ENCODE data around the gene ELF1.

DNA sequence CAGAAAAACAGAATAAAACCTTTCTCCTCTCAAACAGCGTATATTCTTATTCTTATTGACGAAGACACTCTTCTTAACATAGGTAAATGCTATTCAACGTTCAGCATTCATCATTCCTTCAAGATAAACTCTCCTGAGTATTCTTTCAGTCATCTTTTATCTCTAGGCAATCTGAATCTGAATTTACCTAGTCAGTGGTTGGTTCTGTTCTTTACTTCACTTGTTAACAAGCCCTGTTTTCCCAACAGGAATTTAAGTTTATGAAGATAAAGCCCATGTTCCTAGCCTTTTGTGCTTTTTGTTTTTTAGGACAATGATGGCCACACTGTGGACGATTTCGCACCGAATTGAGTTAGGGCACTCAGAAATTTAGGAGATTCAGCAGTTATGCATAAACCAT, 3.2 kb downstream of the ELF1 start:
- TF ChIP-seq, protein P1, sequence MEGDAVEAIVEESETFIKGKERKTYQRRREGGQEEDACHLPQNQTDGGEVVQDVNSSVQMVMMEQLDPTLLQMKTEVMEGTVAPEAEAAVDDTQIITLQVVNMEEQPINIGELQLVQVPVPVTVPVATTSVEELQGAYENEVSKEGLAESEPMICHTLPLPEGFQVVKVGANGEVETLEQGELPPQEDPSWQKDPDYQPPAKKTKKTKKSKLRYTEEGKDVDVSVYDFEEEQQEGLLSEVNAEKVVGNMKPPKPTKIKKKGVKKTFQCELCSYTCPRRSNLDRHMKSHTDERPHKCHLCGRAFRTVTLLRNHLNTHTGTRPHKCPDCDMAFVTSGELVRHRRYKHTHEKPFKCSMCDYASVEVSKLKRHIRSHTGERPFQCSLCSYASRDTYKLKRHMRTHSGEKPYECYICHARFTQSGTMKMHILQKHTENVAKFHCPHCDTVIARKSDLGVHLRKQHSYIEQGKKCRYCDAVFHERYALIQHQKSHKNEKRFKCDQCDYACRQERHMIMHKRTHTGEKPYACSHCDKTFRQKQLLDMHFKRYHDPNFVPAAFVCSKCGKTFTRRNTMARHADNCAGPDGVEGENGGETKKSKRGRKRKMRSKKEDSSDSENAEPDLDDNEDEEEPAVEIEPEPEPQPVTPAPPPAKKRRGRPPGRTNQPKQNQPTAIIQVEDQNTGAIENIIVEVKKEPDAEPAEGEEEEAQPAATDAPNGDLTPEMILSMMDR (IDR thresholded peaks at IDR 0.05; ENCODE audit: insufficient read depth, low read length) = no peak
- no peak for TF ChIP-seq GABPA (IDR thresholded peaks at IDR 0.05; ENCODE audit: low read depth)

All from HL-60 (cell line).